B cell (primary cell): ENCODE results near the gene SDK1.

Experiments used
- EZH2 ChIP-seq: IDR thresholded peaks from 2 replicates; pipeline ENCODE4 v1.6.1; 2012; ENCODE audit warnings: borderline replicate concordance, low read depth, mild to moderate bottlenecking, moderate library complexity, low read length; ENCODE audit not compliant: insufficient read depth, poor library complexity, severe bottlenecking
- TF ChIP-seq, protein P1 (sequence below): fragments of 200-600 bp; IDR thresholded peaks from one replicate; pipeline ENCODE4 v1.8.0; 2022; ENCODE audit warnings: antibody characterized with exemption, mild to moderate bottlenecking

DNA sequence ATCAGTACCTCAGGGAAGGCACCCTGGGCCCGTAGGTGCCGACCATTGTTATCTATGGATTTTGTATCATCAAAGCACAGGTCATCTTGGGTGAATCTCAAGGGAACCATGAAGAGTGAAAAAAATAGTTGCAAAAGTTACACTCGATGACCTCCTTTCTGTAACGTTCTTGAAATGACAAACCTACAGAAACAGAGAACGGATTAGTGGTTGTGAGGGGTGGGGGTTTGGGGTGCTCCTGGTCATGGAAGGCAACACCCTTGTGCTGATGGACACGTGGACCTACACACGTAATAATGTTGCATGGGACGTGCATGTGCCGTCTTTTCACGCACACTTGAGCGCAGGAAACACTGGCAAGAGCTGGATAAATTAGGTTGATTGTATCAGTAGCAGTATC is 655.9 kb downstream of the SDK1 start:
- TF ChIP-seq, protein P1, sequence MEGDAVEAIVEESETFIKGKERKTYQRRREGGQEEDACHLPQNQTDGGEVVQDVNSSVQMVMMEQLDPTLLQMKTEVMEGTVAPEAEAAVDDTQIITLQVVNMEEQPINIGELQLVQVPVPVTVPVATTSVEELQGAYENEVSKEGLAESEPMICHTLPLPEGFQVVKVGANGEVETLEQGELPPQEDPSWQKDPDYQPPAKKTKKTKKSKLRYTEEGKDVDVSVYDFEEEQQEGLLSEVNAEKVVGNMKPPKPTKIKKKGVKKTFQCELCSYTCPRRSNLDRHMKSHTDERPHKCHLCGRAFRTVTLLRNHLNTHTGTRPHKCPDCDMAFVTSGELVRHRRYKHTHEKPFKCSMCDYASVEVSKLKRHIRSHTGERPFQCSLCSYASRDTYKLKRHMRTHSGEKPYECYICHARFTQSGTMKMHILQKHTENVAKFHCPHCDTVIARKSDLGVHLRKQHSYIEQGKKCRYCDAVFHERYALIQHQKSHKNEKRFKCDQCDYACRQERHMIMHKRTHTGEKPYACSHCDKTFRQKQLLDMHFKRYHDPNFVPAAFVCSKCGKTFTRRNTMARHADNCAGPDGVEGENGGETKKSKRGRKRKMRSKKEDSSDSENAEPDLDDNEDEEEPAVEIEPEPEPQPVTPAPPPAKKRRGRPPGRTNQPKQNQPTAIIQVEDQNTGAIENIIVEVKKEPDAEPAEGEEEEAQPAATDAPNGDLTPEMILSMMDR = no peak
- TF ChIP-seq EZH2 = no peak
